Measurements from ENCODE around the gene COX6A2. TPM values are rescaled to one million over a fixed set of nuclear protein-coding genes. Genes with fewer than 3 reads are reported as not detected.

The COX6A2 gene
- total RNA-seq, 1 experiment from 2014 or later = not detected

DNA sequence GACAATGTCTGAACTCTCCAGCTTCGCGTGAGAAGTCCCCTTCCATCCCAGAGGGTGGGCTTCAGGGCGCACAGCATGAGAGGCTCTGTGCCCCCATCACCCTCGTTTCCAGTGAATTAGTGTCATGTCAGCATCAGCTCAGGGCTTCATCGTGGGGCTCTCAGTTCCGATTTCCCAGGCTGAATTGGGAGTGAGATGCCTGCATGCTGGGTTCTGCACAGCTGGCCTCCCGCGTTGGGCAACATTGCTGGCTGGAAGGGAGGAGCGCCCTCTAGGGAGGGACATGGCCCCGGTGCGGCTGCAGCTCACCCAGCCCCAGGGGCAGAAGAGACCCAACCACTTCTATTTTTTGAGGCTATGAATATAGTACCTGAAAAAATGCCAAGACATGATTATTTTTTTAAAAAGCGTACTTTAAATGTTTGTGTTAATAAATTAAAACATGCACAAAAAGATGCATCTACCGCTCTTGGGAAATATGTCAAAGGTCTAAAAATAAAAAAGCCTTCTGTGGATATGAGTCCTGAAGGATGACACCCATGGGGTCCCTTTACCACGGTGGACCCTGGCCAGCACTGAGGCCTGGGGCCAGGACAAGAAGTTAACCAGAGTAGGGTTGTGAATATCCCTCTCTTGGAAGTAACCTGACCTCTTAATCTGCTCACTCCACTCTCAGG is 45.5 kb downstream of the COX6A2 start:
- no peak overlapping the region for H3K27ac ChIP-seq (ENCODE audit: insufficient read length, low read depth, low read length)
- no peaks in the 10 kb centered on the region for H3K9me3 ChIP-seq (ENCODE audit: control insufficient read depth, low read depth, low read length)
- H4K20me1 ChIP-seq (ENCODE audit: control insufficient read depth, insufficient read depth, insufficient read length) = no peaks in the 10 kb centered on the region
- H3T11ph ChIP-seq (ENCODE audit: low read length) = no peak overlapping the region
- H3K79me2 ChIP-seq (ENCODE audit: insufficient read depth, low read length) = no peaks in the 10 kb centered on the region
- H2AK5ac ChIP-seq (ENCODE audit: insufficient read length, low read length) = no peak overlapping the region
- Mint-ChIP-seq H3K27me3 (ENCODE audit: low read depth) (peaks cover 8% of the 10 kb centered on the region), H3K9me3 (no peaks in the 10 kb centered on the region; a peak in 2 of 5 replicates), H3K27ac (no peak overlapping the region; a peak in 1 of 7 replicates), H3K36me3 (ENCODE audit: insufficient read depth in 1 of 3, low read depth in 3 of 3) (no peaks in the 10 kb centered on the region), H3K4me1 (peaks cover 9 to 11% of the 10 kb centered on the region in 2 experiments), H3K4me3 (peak overlapping the region in 1 of 2 experiments; percentile 50; a peak in 2 of 5 replicates)
- H3K18ac ChIP-seq (ENCODE audit: insufficient read length, low read depth, low read length) = no peak overlapping the region
- no peak overlapping the region for H2BK20ac ChIP-seq (ENCODE audit: low read depth, low read length, poor library complexity, severe bottlenecking)
- no peak overlapping the region for H2AFZ ChIP-seq (ENCODE audit: low read length)
- no peak overlapping the region for H3K9ac ChIP-seq (ENCODE audit: extremely low read depth, insufficient read length, low read length)
- H3K23ac ChIP-seq (ENCODE audit: insufficient read length, low read depth, low read length) = no peak overlapping the region
- no peaks in the 10 kb centered on the region for H3K27me3 ChIP-seq (ENCODE audit: insufficient read depth, low read length)
- no peak overlapping the region for H4K5ac ChIP-seq (ENCODE audit: insufficient read length, low read depth, low read length)
- no peak overlapping the region for H2BK15ac ChIP-seq (ENCODE audit: low read depth, low read length)
- H3K56ac ChIP-seq (ENCODE audit: insufficient read length, low read depth, low read length) = no peak overlapping the region
- no CpG with 5 or more reads among the region's 14 CpGs for WGBS (ENCODE audit: extremely low coverage, insufficient read length, low lambda C conversion rate)
- no peak overlapping the region for H3K4ac ChIP-seq (ENCODE audit: low read depth, low read length)
- DNase-seq = peak; percentile 83
- TF ChIP-seq, protein P1, sequence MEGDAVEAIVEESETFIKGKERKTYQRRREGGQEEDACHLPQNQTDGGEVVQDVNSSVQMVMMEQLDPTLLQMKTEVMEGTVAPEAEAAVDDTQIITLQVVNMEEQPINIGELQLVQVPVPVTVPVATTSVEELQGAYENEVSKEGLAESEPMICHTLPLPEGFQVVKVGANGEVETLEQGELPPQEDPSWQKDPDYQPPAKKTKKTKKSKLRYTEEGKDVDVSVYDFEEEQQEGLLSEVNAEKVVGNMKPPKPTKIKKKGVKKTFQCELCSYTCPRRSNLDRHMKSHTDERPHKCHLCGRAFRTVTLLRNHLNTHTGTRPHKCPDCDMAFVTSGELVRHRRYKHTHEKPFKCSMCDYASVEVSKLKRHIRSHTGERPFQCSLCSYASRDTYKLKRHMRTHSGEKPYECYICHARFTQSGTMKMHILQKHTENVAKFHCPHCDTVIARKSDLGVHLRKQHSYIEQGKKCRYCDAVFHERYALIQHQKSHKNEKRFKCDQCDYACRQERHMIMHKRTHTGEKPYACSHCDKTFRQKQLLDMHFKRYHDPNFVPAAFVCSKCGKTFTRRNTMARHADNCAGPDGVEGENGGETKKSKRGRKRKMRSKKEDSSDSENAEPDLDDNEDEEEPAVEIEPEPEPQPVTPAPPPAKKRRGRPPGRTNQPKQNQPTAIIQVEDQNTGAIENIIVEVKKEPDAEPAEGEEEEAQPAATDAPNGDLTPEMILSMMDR (conservative IDR thresholded peaks at IDR 0.05) = peak; percentile 96
- no peak overlapping the region for H3K14ac ChIP-seq (ENCODE audit: insufficient read depth, low read length)
- no peaks in the 10 kb centered on the region for H3K79me1 ChIP-seq (ENCODE audit: insufficient read depth, low read depth, low read length, poor library complexity, severe bottlenecking)
- H4K8ac ChIP-seq (replicated peaks; ENCODE audit: insufficient read length, low read depth, low read length) = no peak overlapping the region
- H4K91ac ChIP-seq (ENCODE audit: insufficient read length, low read depth, low read length) = no peak overlapping the region
- no peaks in the 10 kb centered on the region for H3K4me1 ChIP-seq (ENCODE audit: insufficient read depth, low read length)
- no peak overlapping the region for H3K4me2 ChIP-seq (ENCODE audit: insufficient read depth, insufficient read length, low read length)
- H2BK120ac ChIP-seq (ENCODE audit: low read depth, low read length, poor library complexity, severe bottlenecking) = no peak overlapping the region
- no peak overlapping the region for H2BK12ac ChIP-seq (ENCODE audit: insufficient read length, low read depth, low read length)
- no peak overlapping the region for H2BK5ac ChIP-seq (ENCODE audit: insufficient read length, low read length)
- H3K23me2 ChIP-seq (ENCODE audit: insufficient read length, low read depth, low read length, poor library complexity, severe bottlenecking) = no peaks in the 10 kb centered on the region

Measured in H9 (cell line).